Upper lobe of left lung (tissue), 4 donors: Measurements from ENCODE around the gene KIF21B.

Experiments used
- CTCF ChIP-seq, 6 experiments: fragments of 450-650 bp in 4 of 6; fragments of 200-600 bp in 2 of 6; sonication (generic) in 2 of 6; IDR thresholded peaks; one replicate each; pipeline ENCODE4 v1.5.1; 2016 to 2019; ENCODE audit warnings: antibody characterized with exemption in 6 of 6
- POLR2A ChIP-seq, 4 donors: fragments of 450-650 bp; IDR thresholded peaks; one replicate each; pipeline ENCODE4 v1.5.1; 2016 to 2017; ENCODE audit warnings: antibody characterized with exemption in 4 of 4, mild to moderate bottlenecking in 2 of 4

- no peak for TF ChIP-seq CTCF (IDR thresholded peaks at IDR 0.05)
- TF ChIP-seq POLR2A (IDR thresholded peaks at IDR 0.05): no peak
Measured at GRCh38 chr1:201028461-201028889, 5.0 kb upstream of the KIF21B start.
